H1 (cell line): Measurements from ENCODE around the gene ZFYVE21. TPM values are rescaled to one million over a fixed set of nuclear protein-coding genes. Genes with fewer than 3 reads are reported as not detected.
A peak's percentile ranks its signal among the peaks of the same experiment; 100 is the strongest.

Experiments used
- CTCF ChIA-PET: fragments of 300-600 bp; sonication (Branson Sonifier 250); formaldehyde crosslinking; loops from one replicate; lab custom pipeline; 2021; ENCODE audit not compliant: partially characterized antibody; lab: Charles Lee
- POLR2A ChIA-PET: fragments of 300-600 bp; sonication (Branson Sonifier 250); formaldehyde crosslinking; loops from one replicate; lab custom pipeline; 2021; ENCODE audit warnings: inconsistent platforms; ENCODE audit not compliant: partially characterized antibody; lab: Charles Lee
- DNase-seq, 2 experiments: peaks; one replicate each; pipeline versions ENCODE4 v3.0.0 to v3.0.0-alpha.2; 2010 to 2022; ENCODE audit warnings: low spot score in 2 of 2, low read depth in 1 of 2, mixed read lengths in 1 of 2
- FAIRE-seq: peaks from 2 replicates; lab custom pipeline; 2011; peaks lifted over from hg19 to GRCh38; lab: Jason Lieb, UNC
- H2AFZ ChIP-seq: 2 replicates; pipeline ENCODE4 v1.8.1; 2012; ENCODE audit warnings: low read length, inconsistent platforms
- H2AK5ac ChIP-seq: 2 replicates; pipeline ENCODE4 v1.6.1; 2013; ENCODE audit warnings: low read depth, low read length
- H2BK120ac ChIP-seq: replicated peaks from 2 replicates; pipeline ENCODE3; 2013; ENCODE audit warnings: low read depth, low read length, inconsistent platforms
- H2BK12ac ChIP-seq: 2 replicates; pipeline ENCODE4 v1.6.1; 2013; ENCODE audit warnings: low read depth, low read length
- H2BK15ac ChIP-seq: 2 replicates; pipeline ENCODE4 v1.6.1; 2013; ENCODE audit warnings: low read length
- H2BK20ac ChIP-seq: 2 replicates; pipeline ENCODE4 v1.6.1; 2013; ENCODE audit warnings: low read length
- H2BK5ac ChIP-seq: 2 replicates; pipeline ENCODE4 v1.6.1; 2013; ENCODE audit warnings: low read depth, low read length
- H3K14ac ChIP-seq: 2 replicates; pipeline ENCODE4 v1.6.1; 2013; ENCODE audit warnings: inconsistent platforms; ENCODE audit not compliant: insufficient read length
- H3K18ac ChIP-seq: 2 replicates; pipeline ENCODE4 v1.6.1; 2013; ENCODE audit warnings: low read length; ENCODE audit errors: extremely low read depth
- H3K23ac ChIP-seq: 2 replicates; pipeline ENCODE4 v1.6.1; 2013; ENCODE audit warnings: inconsistent platforms; ENCODE audit not compliant: insufficient read length
- H3K23me2 ChIP-seq: 2 replicates; pipeline ENCODE4 v1.6.1; 2013; ENCODE audit warnings: low read depth, low read length
- H3K27ac ChIP-seq: 2 replicates; pipeline ENCODE4 v1.6.1; 2011; ENCODE audit warnings: low read depth, low read length, inconsistent platforms
- H3K27me3 ChIP-seq, 4 experiments: replicated peaks in 1 of 4; 1 replicate in 1 of 4; 2 replicates in 3 of 4; pipeline versions ENCODE4 v1.6.1 to v1.8.1; 2011 to 2013; ENCODE audit warnings: low read length in 3 of 4, mild to moderate bottlenecking in 3 of 4, inconsistent platforms in 2 of 4, mixed read lengths in 2 of 4, moderate library complexity in 1 of 4; ENCODE audit not compliant: control insufficient read depth in 3 of 4, insufficient read depth in 3 of 4; ENCODE audit errors: extremely low read depth in 1 of 4
- H3K36me3 ChIP-seq, 4 experiments: 2 replicates each; pipeline versions ENCODE4 v1.6.1 to v1.8.1; 2011 to 2013; ENCODE audit warnings: mild to moderate bottlenecking in 4 of 4, low read length in 3 of 4, moderate library complexity in 2 of 4, control low read depth in 1 of 4, inconsistent platforms in 1 of 4; ENCODE audit not compliant: insufficient read depth in 4 of 4, control insufficient read depth in 2 of 4
- H3K4ac ChIP-seq: replicated peaks from 2 replicates; pipeline ENCODE3; 2013; ENCODE audit warnings: low read length, low read depth, mixed read lengths, inconsistent platforms; ENCODE audit not compliant: insufficient read length
- H3K4me1 ChIP-seq, 4 experiments: replicated peaks in 1 of 4; 1 replicate in 1 of 4; 2 replicates in 3 of 4; pipeline versions ENCODE4 v1.6.1 to v1.8.1; 2011 to 2013; ENCODE audit warnings: low read length in 3 of 4, inconsistent platforms in 2 of 4, mixed read lengths in 1 of 4; ENCODE audit not compliant: insufficient read depth in 4 of 4, control insufficient read depth in 3 of 4
- H3K4me2 ChIP-seq, 2 experiments: 2 replicates each; pipeline versions ENCODE4 v1.6.1 to v1.8.1; 2011 to 2013; ENCODE audit warnings: low read depth in 2 of 2, low read length in 2 of 2, control low read depth in 1 of 2, inconsistent platforms in 1 of 2, mild to moderate bottlenecking in 1 of 2; ENCODE audit not compliant: insufficient read depth in 1 of 2
- H3K4me3 ChIP-seq, 4 experiments: fragments of 200-600, 300-600 bp in 1 of 4; sonication (generic), shearing (Covaris generic), sonication (Bioruptor Twin) in 1 of 4; 2 replicates each; pipeline versions ENCODE4 v1.5.1 to v1.8.1; 2011 to 2016; ENCODE audit warnings: low read length in 4 of 4, low read depth in 3 of 4, control low read depth in 2 of 4, inconsistent platforms in 2 of 4, mild to moderate bottlenecking in 2 of 4, mixed read lengths in 1 of 4, moderate library complexity in 1 of 4; ENCODE audit not compliant: insufficient read depth in 2 of 4; ENCODE audit errors: extremely low read depth in 1 of 4
- H3K56ac ChIP-seq: replicated peaks from 2 replicates; pipeline ENCODE3; 2013; ENCODE audit warnings: low read depth, mild to moderate bottlenecking, mixed read lengths, low read length, inconsistent platforms; ENCODE audit not compliant: insufficient read length
- H3K79me1 ChIP-seq: 2 replicates; pipeline ENCODE4 v1.6.1; 2013; ENCODE audit warnings: low read depth, low read length, control low read depth
- H3K79me2 ChIP-seq, 2 experiments: 2 replicates each; pipeline versions ENCODE4 v1.6.1 to v1.8.1; 2012 to 2013; ENCODE audit warnings: low read length in 2 of 2, mild to moderate bottlenecking in 2 of 2, inconsistent platforms in 1 of 2; ENCODE audit not compliant: insufficient read depth in 2 of 2, control insufficient read depth in 1 of 2
- H3K9ac ChIP-seq, 4 experiments: replicated peaks in 1 of 4; 1 replicate in 1 of 4; 2 replicates in 3 of 4; pipeline versions ENCODE4 v1.6.1 to v1.8.1; 2011 to 2013; ENCODE audit warnings: low read depth in 3 of 4, low read length in 3 of 4, control low read depth in 2 of 4, mild to moderate bottlenecking in 2 of 4, moderate library complexity in 2 of 4, inconsistent platforms in 1 of 4; ENCODE audit errors: extremely low read depth in 1 of 4
- H3K9me3 ChIP-seq, 2 experiments: 2 replicates each; pipeline versions ENCODE4 v1.6.1 to v1.8.1; 2012 to 2013; ENCODE audit warnings: mild to moderate bottlenecking in 2 of 2, moderate library complexity in 2 of 2, control low read depth in 1 of 2, inconsistent platforms in 1 of 2, low read depth in 1 of 2, low read length in 1 of 2, mixed read lengths in 1 of 2; ENCODE audit not compliant: insufficient read depth in 2 of 2
- H4K20me1 ChIP-seq, 2 experiments: replicated peaks in 1 of 2; 2 replicates each; pipeline versions ENCODE3 to v1.8.1; 2011 to 2013; ENCODE audit warnings: inconsistent platforms in 2 of 2, low read length in 2 of 2, mild to moderate bottlenecking in 1 of 2; ENCODE audit not compliant: insufficient read depth in 2 of 2, control insufficient read depth in 1 of 2
- H4K5ac ChIP-seq: 2 replicates; pipeline ENCODE4 v1.6.1; 2013; ENCODE audit warnings: low read length, low read depth, mixed read lengths, inconsistent platforms; ENCODE audit not compliant: insufficient read length
- H4K8ac ChIP-seq: 2 replicates; pipeline ENCODE4 v1.8.0; 2013; ENCODE audit warnings: mild to moderate bottlenecking, moderate library complexity, low read length, inconsistent platforms; ENCODE audit not compliant: insufficient read depth; ENCODE audit errors: extremely low read depth
- H4K91ac ChIP-seq: replicated peaks from 2 replicates; pipeline ENCODE3; 2013; ENCODE audit warnings: low read length, mixed read lengths, inconsistent platforms; ENCODE audit not compliant: insufficient read length
- CHD2 ChIP-seq: IDR thresholded peaks from 2 replicates; pipeline ENCODE4 v1.6.1; 2012; ENCODE audit warnings: low read length, improper control_type of control experiment
- RXRA ChIP-seq: IDR thresholded peaks from 2 replicates; pipeline ENCODE4 v1.6.1; 2011; ENCODE audit warnings: low read depth, mild to moderate bottlenecking, low read length, moderate library complexity; ENCODE audit not compliant: insufficient read depth
- WGBS, 2 experiments: shearing (Covaris generic) in 1 of 2; methylation state at CpG; one replicate each; pipeline versions ENCODE4 v1.1.6 to v1.1.7; 2013 to 2015; ENCODE audit warnings: low lambda C conversion rate in 2 of 2, mixed read lengths in 2 of 2, inconsistent platforms in 1 of 2, low coverage in 1 of 2, missing lambda C conversion rate in 1 of 2; ENCODE audit not compliant: insufficient replicate concordance in 2 of 2, insufficient coverage in 1 of 2, insufficient read length in 1 of 2; ENCODE audit errors: extremely low coverage in 1 of 2, missing lambda C conversion rate in 1 of 2; 5-methylcytosine and 5-hydroxymethylcytosine counted together
- polyA plus RNA-seq, 7 experiments: library from polyadenylated mRNA; depleted of rRNA in 3 of 7; stranded (reverse) in 5 of 7; unstranded in 2 of 7; fragments of >200 nt in 5 of 7; fragments of 200-250 nt in 2 of 7; gene quantifications; 1 replicate in 5 of 7; 2 replicates in 1 of 7; 4 replicates in 1 of 7; pipeline versions ENCODE4 v1.2.1 to v1.2.3, GENCODE V29; 2011 to 2013; ENCODE audit warnings: missing spikeins in 2 of 7, mixed read lengths in 2 of 7
- total RNA-seq: library from RNA; stranded (reverse); fragmentation: NEBNext Ultra II Directional; extraction: Animal tissue kit (Norgen Biotek cat#: 25700); gene quantifications from 2 replicates; pipeline ENCODE4 v1.2.1, GENCODE V29; 2021
- TF ChIP-seq, protein P1 (sequence below): IDR thresholded peaks from 2 replicates; pipeline ENCODE4 v1.6.1; 2012; ENCODE audit warnings: inconsistent platforms

The ZFYVE21 gene
- total and polyA plus RNA-seq, 2 of the 8 experiments (the other 6 are each of a cell fraction or from before 2014, with no cell fraction given) = 53.4 to 127 TPM

DNA sequence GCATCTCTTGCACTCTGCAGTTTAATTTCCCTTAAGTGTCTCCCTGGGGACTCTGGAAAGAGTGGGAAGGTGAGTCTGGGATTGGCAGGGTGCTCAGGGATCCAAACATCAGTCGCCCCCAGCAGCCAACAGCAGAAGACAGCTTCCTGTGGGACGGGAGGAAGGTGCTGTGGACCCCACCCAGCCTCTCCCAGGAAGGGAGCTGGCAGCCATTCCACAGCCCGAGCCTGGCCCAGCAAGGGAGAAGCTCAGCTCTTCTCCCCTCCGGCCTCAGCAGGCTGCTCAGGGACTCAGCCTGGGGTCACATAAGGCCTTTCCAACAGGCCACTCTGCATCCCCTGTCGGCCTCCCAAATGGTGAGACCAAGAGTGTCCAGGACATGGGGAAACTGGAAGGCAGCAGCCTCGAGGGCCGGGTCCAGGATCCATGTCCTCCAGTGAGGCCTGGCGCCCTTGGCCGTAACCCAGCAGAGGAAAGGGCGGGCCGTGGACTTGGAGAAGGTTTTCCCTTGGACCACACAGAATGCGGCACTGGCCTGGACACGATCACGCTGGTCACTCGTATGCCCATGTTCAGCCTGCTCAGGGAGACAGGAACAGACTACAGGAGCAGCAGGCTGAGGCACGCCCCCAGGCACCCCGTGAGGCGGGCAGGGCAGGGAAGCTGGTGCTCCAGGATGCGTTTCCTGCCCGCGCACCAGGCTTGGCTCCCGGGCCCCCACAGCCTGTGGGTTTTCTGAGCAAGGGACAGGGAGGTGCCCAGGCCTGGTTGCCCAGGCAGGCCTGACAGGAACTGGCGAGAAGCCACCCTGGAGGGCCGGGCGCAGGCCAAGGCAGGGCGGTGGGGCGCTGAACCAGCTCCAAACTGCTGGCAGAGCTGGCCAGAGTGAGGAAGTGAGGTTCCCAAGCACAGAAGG is 3.8 kb upstream of the ZFYVE21 start:
- Histone ChIP-seq H2AK5ac (no peak overlapping the region), H3K4ac (no peak overlapping the region), H3K9ac (peak overlapping the region in 1 of 4 experiments; percentile 15; a peak in 2 of 7 replicates), H4K91ac (no peak overlapping the region), H3K18ac (no peak overlapping the region), H4K20me1 (peaks cover 17 to 51% of the 10 kb centered on the region in 2 experiments), H3K56ac (no peak overlapping the region), H2BK12ac (no peak overlapping the region), H3K27me3 (no peaks in the 10 kb centered on the region), H3K79me1 (peaks cover 11% of the 10 kb centered on the region), H3K14ac (no peak overlapping the region), H3K23ac (no peak overlapping the region), H3K79me2 (peaks cover 0 to 20% of the 10 kb centered on the region in 2 experiments; a peak in 2 of 4 replicates), H2BK120ac (no peak overlapping the region), H3K23me2 (peaks cover 4% of the 10 kb centered on the region; the same call in 1 of the 2 replicates), H3K27ac (no peak overlapping the region), H2BK20ac (no peak overlapping the region), H4K8ac (no peak overlapping the region), H3K36me3 (peaks cover 9 to 31% (median 21%) of the 10 kb centered on the region in 4 experiments; a peak in 5 of 8 replicates), H3K9me3 (no peaks in the 10 kb centered on the region), H2BK5ac (no peak overlapping the region), H2BK15ac (no peak overlapping the region), H3K4me1 (peaks cover 0 to 15% (median 8%) of the 10 kb centered on the region in 4 experiments; a peak in 6 of 7 replicates), H3K4me3 (no peak overlapping the region), H3K4me2 (no peak overlapping the region), H2AFZ (no peak overlapping the region), H4K5ac (no peak overlapping the region)
- WGBS, 2 experiments = 90% methylated on average over 25 of the region's 27 CpGs; no CpG with 5 or more reads in 1 of the 2 experiments
- ChIA-PET CTCF (interaction anchor here (1.1 to 1.9 kb wide), 4 partner anchors 12 to 198 kb away, joined by 3 to 8 read pairs (median 4); no protein-coding TSS in a partner anchor), POLR2A (interaction anchor here (0.6 to 3.1 kb wide), 5 partner anchors 9 to 160 kb away, joined by 3 to 16 read pairs (median 3); no protein-coding TSS in a partner anchor)
- FAIRE-seq (no peak), DNase-seq (no peak)
- no peak for TF ChIP-seq RXRA
- TF ChIP-seq, protein P1, sequence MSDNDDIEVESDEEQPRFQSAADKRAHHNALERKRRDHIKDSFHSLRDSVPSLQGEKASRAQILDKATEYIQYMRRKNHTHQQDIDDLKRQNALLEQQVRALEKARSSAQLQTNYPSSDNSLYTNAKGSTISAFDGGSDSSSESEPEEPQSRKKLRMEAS = no peak
- TF ChIP-seq CHD2 = no peak
